Measurements from ENCODE around the gene UNC93A.
"Not testable (repeated sequence)": the region's sequence is repeated elsewhere in the genome, so short reads cannot be mapped to it uniquely, and the experiment has no call there.

UNC93A gene

GRCh38 chr6:167270499-167271311, 20.4 kb upstream of the UNC93A start:
- DNase-seq (ENCODE audit: low read depth in 2 of 2), result no peak

GRCh38 chr6:167272151-167272550, 19.0 kb upstream of the UNC93A start:
- no peak for DNase-seq (ENCODE audit: low read depth in 2 of 2)

GRCh38 chr6:167272696-167273379, 18.3 kb upstream of the UNC93A start:
- DNase-seq (ENCODE audit: low read depth in 2 of 2), result no peak

- no peak for DNase-seq (ENCODE audit: low read depth in 2 of 2)
Measured at GRCh38 chr6:167274270-167274669, 16.8 kb upstream of the UNC93A start.

GRCh38 chr6:167275001-167275400, 16.1 kb upstream of the UNC93A start:
- DNase-seq (ENCODE audit: low read depth in 2 of 2), result no peak

- no peak for DNase-seq (ENCODE audit: low read depth in 2 of 2)
Measured at GRCh38 chr6:167275436-167275835, 15.7 kb upstream of the UNC93A start.

GRCh38 chr6:167276772-167277533, 14.2 kb upstream of the UNC93A start:
- no peak for DNase-seq (ENCODE audit: low read depth in 2 of 2)

GRCh38 chr6:167278173-167278940, 12.8 kb upstream of the UNC93A start:
- DNase-seq (ENCODE audit: low read depth in 2 of 2), result not testable (repeated sequence)

GRCh38 chr6:167279766-167280446, 11.2 kb upstream of the UNC93A start:
- no peak for DNase-seq (ENCODE audit: low read depth in 2 of 2)

GRCh38 chr6:167280466-167280865, 10.6 kb upstream of the UNC93A start:
- not testable (repeated sequence) for DNase-seq (ENCODE audit: low read depth in 2 of 2)

GRCh38 chr6:167282165-167282564, 8.9 kb upstream of the UNC93A start:
- DNase-seq (ENCODE audit: low read depth in 2 of 2), result no peak

GRCh38 chr6:167284565-167284964, 6.5 kb upstream of the UNC93A start:
- not testable (repeated sequence) for DNase-seq (ENCODE audit: low read depth in 2 of 2)

- no peak for DNase-seq (ENCODE audit: low read depth in 2 of 2)
Measured at GRCh38 chr6:167285077-167285770, 5.9 kb upstream of the UNC93A start.

- no peak for DNase-seq (ENCODE audit: low read depth in 2 of 2)
Measured at GRCh38 chr6:167287513-167288048, 3.5 kb upstream of the UNC93A start.

GRCh38 chr6:167288591-167289225, 2.4 kb upstream of the UNC93A start:
- peak in 1 of 2 donors; percentile 10 for DNase-seq (ENCODE audit: low read depth in 2 of 2)

- not testable (repeated sequence) for DNase-seq (ENCODE audit: low read depth in 2 of 2)
Measured at GRCh38 chr6:167289291-167289690, 1.8 kb upstream of the UNC93A start.

GRCh38 chr6:167291623-167292300, 647 bp downstream of the UNC93A start:
- no peak for DNase-seq (ENCODE audit: low read depth in 2 of 2)

GRCh38 chr6:167292301-167293087, 1.4 kb downstream of the UNC93A start:
- no peak for DNase-seq (ENCODE audit: low read depth in 2 of 2)

Data from stimulated activated CD4-positive, alpha-beta T cell treated with anti-CD3 and anti-CD28 coated beads, Interleukin-15, amount 100 ng/mL, for 48 hours (primary cell).